ENCODE data around the gene ADARB2.

ADARB2 gene

GRCh38 chr10:1376384-1376945 lies 360.9 kb downstream of the ADARB2 start:
- no peak for DNase-seq

- no peak for DNase-seq
Observed at GRCh38 chr10:1375346-1376170, 361.8 kb downstream of the ADARB2 start.

GRCh38 chr10:1374511-1375345 lies 362.6 kb downstream of the ADARB2 start:
- DNase-seq = no peak

GRCh38 chr10:1373287-1373686 lies 364.0 kb downstream of the ADARB2 start:
- no peak for DNase-seq

- DNase-seq = no peak
Observed at GRCh38 chr10:1372212-1372611, 365.1 kb downstream of the ADARB2 start.

GRCh38 chr10:1370298-1370697 lies 367.0 kb downstream of the ADARB2 start:
- DNase-seq = no peak

GRCh38 chr10:1369665-1370064 lies 367.7 kb downstream of the ADARB2 start:
- no peak for DNase-seq

GRCh38 chr10:1369197-1369596 lies 368.1 kb downstream of the ADARB2 start:
- DNase-seq = no peak

GRCh38 chr10:1368842-1369171 lies 368.5 kb downstream of the ADARB2 start:
- no peak for DNase-seq

- no peak for DNase-seq
Observed at GRCh38 chr10:1367938-1368841, 369.1 kb downstream of the ADARB2 start.

- DNase-seq = no peak
Observed at GRCh38 chr10:1366811-1367425, 370.4 kb downstream of the ADARB2 start.

GRCh38 chr10:1366322-1366691 lies 371.0 kb downstream of the ADARB2 start:
- no peak for DNase-seq

- DNase-seq = no peak
Observed at GRCh38 chr10:1365540-1366321, 371.6 kb downstream of the ADARB2 start.

GRCh38 chr10:1364151-1364910 lies 373.0 kb downstream of the ADARB2 start:
- DNase-seq = no peak

- no peak for DNase-seq
Observed at GRCh38 chr10:1363446-1364121, 373.7 kb downstream of the ADARB2 start.

GRCh38 chr10:1362589-1363445 lies 374.5 kb downstream of the ADARB2 start:
- no peak for DNase-seq

- DNase-seq = no peak
Observed at GRCh38 chr10:1361411-1362105, 375.8 kb downstream of the ADARB2 start.

GRCh38 chr10:1360558-1361164 lies 376.7 kb downstream of the ADARB2 start:
- DNase-seq = no peak

Measured in NCI-H1105 treated with DMSO at 0.1 percent for 48 hours (cell line).